Hepatocyte (in vitro differentiated cells): Measurements from ENCODE around the gene FBRSL1.

Experiments
- CTCF ChIP-seq: fragments of 200-600 bp; sonication (generic); IDR thresholded peaks from 2 replicates; pipeline ENCODE4 v1.5.1; 2016; ENCODE audit warnings: antibody characterized with exemption, mild to moderate bottlenecking; ENCODE audit not compliant: poor library complexity
- EZH2 ChIP-seq: fragments of 200-600 bp; sonication (generic); IDR thresholded peaks from 2 replicates; pipeline ENCODE4 v1.6.1; 2016; ENCODE audit warnings: antibody characterized with exemption, mild to moderate bottlenecking, borderline replicate concordance
- EZH2phosphoT487 ChIP-seq: fragments of 200-600 bp; sonication (generic); IDR thresholded peaks from one replicate; pipeline ENCODE4 v1.6.1; 2018; ENCODE audit warnings: antibody characterized with exemption, mild to moderate bottlenecking, low read depth, moderate library complexity; ENCODE audit not compliant: unreplicated experiment, severe bottlenecking

- TF ChIP-seq CTCF: no peak
- TF ChIP-seq EZH2: no peak
- TF ChIP-seq EZH2phosphoT487: no peak
These were observed 629 bp downstream of the FBRSL1 start for GRCh38 chr12:132490422-132491137.
